ENCODE results near the gene SLC39A11. TPM values are rescaled to one million over a fixed set of nuclear protein-coding genes. Genes with fewer than 3 reads are reported as not detected.

SLC39A11 gene
- total RNA-seq, 1 experiment from 2014 or later, result 18.6 TPM

DNA sequence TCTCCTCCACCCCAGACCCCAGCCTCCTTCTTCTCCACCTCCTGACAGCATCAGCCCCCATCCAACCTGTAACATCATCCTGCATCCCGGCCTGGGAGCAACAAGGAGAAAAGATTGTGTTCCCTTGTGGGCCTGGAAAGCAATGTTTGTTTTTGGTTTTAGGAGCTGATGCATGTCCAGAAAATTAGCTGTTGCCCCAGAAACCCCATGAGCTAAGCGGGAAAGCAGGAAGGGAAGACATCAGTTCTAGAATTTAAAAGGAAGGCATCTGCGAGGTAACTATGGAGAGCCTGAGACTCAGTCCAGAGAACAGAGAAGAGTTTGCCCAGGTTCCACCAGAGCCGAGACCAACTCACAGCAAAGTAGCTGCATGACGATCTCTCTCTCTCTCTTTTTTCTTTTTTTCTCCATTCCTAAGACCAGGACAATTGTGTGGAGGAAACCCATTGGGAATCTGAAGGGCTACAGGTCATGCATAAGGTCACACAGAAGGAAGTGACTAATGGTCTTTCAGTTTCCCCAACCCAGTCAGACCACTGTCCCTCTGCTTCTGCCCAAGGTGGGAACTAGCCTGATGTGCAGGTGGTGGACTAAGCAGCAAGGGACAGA is 124.4 kb downstream of the SLC39A11 start:
- no peak for DNase-seq (ENCODE audit: low spot score)
- intact Hi-C loops (cut with micrococcal nuclease; ENCODE audit: unreplicated experiment), result no loop called here
- H3K9me3 ChIP-seq (ENCODE audit: low read depth, low read length, poor library complexity, severe bottlenecking), result no peaks in the 10 kb centered on the region
- no peaks in the 10 kb centered on the region for H3K36me3 ChIP-seq (ENCODE audit: insufficient read depth, low read length, poor library complexity, severe bottlenecking)
- CTCF ChIA-PET, result interaction anchor here (0.6 to 0.8 kb wide), 2 partner anchors 46 to 197 kb away, joined by 3 to 6 read pairs; partner anchors contain the start of gene SSTR2
- no peaks in the 10 kb centered on the region for H3K4me1 ChIP-seq (ENCODE audit: insufficient read depth, low read length, poor library complexity, severe bottlenecking)
- no peak overlapping the region for H3K4me3 ChIP-seq (ENCODE audit: low read depth, low read length, poor library complexity, severe bottlenecking)
- no peak overlapping the region for H3K27ac ChIP-seq (ENCODE audit: low read depth, low read length, poor library complexity, severe bottlenecking)
- POLR2A ChIA-PET (ENCODE audit: low non-redundant PET), result interaction anchor here (0.6 kb wide), 1 partner anchor 157 kb away, joined by 3 read pairs; no protein-coding TSS in a partner anchor
- H3K27me3 ChIP-seq (replicated peaks; ENCODE audit: insufficient read depth, low read depth, low read length, poor library complexity), result no peaks in the 10 kb centered on the region
- no TSS peak for BruUV-seq (replicated peaks)
- TF ChIP-seq, protein P1, sequence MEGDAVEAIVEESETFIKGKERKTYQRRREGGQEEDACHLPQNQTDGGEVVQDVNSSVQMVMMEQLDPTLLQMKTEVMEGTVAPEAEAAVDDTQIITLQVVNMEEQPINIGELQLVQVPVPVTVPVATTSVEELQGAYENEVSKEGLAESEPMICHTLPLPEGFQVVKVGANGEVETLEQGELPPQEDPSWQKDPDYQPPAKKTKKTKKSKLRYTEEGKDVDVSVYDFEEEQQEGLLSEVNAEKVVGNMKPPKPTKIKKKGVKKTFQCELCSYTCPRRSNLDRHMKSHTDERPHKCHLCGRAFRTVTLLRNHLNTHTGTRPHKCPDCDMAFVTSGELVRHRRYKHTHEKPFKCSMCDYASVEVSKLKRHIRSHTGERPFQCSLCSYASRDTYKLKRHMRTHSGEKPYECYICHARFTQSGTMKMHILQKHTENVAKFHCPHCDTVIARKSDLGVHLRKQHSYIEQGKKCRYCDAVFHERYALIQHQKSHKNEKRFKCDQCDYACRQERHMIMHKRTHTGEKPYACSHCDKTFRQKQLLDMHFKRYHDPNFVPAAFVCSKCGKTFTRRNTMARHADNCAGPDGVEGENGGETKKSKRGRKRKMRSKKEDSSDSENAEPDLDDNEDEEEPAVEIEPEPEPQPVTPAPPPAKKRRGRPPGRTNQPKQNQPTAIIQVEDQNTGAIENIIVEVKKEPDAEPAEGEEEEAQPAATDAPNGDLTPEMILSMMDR (conservative IDR thresholded peaks at IDR 0.05; ENCODE audit: low read depth, low read length), result no peak
- TF ChIP-seq EZH2 (IDR thresholded peaks at IDR 0.05; ENCODE audit: borderline replicate concordance, low read depth, low read length, poor library complexity, severe bottlenecking), result no peak

DNA sequence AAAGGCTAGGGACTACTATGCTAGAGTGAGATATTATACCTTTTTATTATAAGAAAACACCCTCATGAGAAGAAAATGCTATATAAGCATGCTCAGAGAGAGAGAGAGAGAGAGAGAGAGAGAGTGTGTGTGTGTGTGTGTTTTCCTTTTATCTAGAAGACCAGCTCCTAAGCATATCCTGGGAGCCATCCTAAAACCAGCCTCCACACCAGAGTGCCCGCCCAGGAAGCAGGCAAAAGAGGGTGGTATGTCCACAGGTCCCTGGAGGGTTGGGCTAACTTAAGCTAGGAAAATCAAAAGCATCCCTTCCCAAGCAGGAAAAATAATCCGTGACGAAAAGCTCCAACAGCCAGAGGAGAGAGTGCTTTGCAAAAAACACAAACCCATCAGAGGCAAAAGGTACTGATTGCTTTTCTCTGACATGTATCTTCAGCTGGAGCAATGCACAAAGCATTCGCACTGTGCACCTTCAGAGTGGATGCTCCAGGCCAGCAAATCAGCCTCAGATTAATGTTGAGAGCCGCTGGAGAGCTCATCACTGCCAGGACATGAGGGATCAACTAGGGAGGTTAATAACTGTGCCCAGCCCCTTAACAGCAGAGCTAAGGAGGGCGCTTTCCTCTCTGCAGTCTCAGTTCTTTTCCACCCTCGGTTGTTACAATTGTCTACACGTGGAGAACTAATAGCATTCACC is 125.1 kb downstream of the SLC39A11 start:
- POLR2A ChIA-PET (ENCODE audit: low non-redundant PET), result no interaction called here
- BruUV-seq (replicated peaks), result no TSS peak
- no peaks in the 10 kb centered on the region for H3K4me1 ChIP-seq (ENCODE audit: insufficient read depth, low read length, poor library complexity, severe bottlenecking)
- TF ChIP-seq, protein P1 (conservative IDR thresholded peaks at IDR 0.05; ENCODE audit: low read depth, low read length), result no peak
- no peak for TF ChIP-seq EZH2 (IDR thresholded peaks at IDR 0.05; ENCODE audit: borderline replicate concordance, low read depth, low read length, poor library complexity, severe bottlenecking)
- H3K4me3 ChIP-seq (ENCODE audit: low read depth, low read length, poor library complexity, severe bottlenecking), result no peak overlapping the region
- no peak overlapping the region for H3K27ac ChIP-seq (ENCODE audit: low read depth, low read length, poor library complexity, severe bottlenecking)
- H3K36me3 ChIP-seq (ENCODE audit: insufficient read depth, low read length, poor library complexity, severe bottlenecking), result no peaks in the 10 kb centered on the region
- CTCF ChIA-PET, result interaction anchor here (0.8 kb wide), 1 partner anchor 45 kb away, joined by 6 read pairs; no protein-coding TSS in a partner anchor
- intact Hi-C loops (cut with micrococcal nuclease; ENCODE audit: unreplicated experiment), result no loop called here
- H3K9me3 ChIP-seq (ENCODE audit: low read depth, low read length, poor library complexity, severe bottlenecking), result no peaks in the 10 kb centered on the region
- no peaks in the 10 kb centered on the region for H3K27me3 ChIP-seq (replicated peaks; ENCODE audit: insufficient read depth, low read depth, low read length, poor library complexity)
- no peak for DNase-seq (ENCODE audit: low spot score)

DNA sequence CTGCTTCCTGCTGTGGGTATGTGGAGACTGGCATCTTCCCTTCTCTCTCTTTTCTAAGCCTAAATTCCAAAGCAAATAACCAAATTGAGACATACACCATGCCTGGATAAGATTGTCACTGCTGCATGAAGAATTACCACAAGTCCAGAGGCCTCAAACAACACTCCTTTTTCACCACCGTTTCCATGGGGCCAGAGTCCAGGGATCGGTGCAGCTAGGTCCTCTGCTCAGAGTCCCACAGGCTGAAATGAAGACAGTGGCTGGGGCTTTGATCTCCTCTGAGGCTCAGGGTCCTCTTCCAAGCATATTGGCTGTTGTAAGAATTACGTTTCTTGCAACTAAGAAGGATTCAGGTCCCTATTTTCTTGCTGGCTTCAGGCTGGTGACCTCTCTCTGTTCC is 130.4 kb downstream of the SLC39A11 start:
- ChIA-PET CTCF (no interaction called here), POLR2A (ENCODE audit: low non-redundant PET) (no interaction called here)

More for the DNA sequence above, 130.4 kb downstream of the SLC39A11 start:
- Histone ChIP-seq H3K4me3 (ENCODE audit: low read depth, low read length, poor library complexity, severe bottlenecking) (no peak overlapping the region), H3K36me3 (ENCODE audit: insufficient read depth, low read length, poor library complexity, severe bottlenecking) (no peaks in the 10 kb centered on the region), H3K9me3 (ENCODE audit: low read depth, low read length, poor library complexity, severe bottlenecking) (no peaks in the 10 kb centered on the region), H3K27ac (ENCODE audit: low read depth, low read length, poor library complexity, severe bottlenecking) (no peak overlapping the region), H3K4me1 (ENCODE audit: insufficient read depth, low read length, poor library complexity, severe bottlenecking) (no peaks in the 10 kb centered on the region), H3K27me3 (replicated peaks; ENCODE audit: insufficient read depth, low read depth, low read length, poor library complexity) (no peaks in the 10 kb centered on the region)
- no TSS peak for BruUV-seq (replicated peaks)
- no peak for DNase-seq (ENCODE audit: low spot score)
- intact Hi-C loops (cut with micrococcal nuclease; ENCODE audit: unreplicated experiment), result no loop called here
- no peak for TF ChIP-seq EZH2 (IDR thresholded peaks at IDR 0.05; ENCODE audit: borderline replicate concordance, low read depth, low read length, poor library complexity, severe bottlenecking)
- TF ChIP-seq, protein P1 (conservative IDR thresholded peaks at IDR 0.05; ENCODE audit: low read depth, low read length), result no peak
